HG03039 (cell line): ENCODE data around the gene NPAS2.

Experiments used
- ATAC-seq: cut with Tn5 transposase; IDR thresholded peaks from one replicate; pipeline ENCODE4 v1.9.1; 2021; ENCODE audit warnings: mild to moderate bottlenecking, moderate library complexity; ENCODE audit not compliant: unreplicated experiment

The NPAS2 gene

DNA sequence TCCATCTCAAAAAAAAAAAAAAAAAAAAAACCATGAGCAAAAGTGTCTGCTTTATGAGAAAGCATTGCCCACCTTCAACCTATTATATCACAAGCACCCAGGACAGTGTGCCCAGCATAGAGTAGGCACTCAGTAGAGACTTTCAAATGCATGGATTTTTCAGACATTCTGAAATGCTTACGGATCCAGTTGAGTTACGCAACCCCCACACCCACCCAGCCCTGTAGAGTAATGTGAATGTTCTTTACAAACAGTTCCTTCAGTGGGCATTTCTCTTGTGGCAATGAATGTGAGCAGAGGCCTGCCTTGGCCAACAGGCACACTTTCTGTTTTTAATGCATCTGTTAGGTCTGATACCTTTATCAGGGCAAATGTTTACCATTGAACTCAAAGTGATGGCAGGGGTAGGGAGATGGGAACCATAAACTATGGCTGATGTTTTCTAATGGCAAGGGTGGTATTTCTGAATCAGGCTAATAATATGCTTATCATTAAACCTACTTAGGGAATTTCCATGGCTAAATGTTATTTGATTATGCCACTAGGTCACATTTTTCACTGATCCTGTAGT lies 117.1 kb downstream of the NPAS2 start:
- ATAC-seq = no peak

DNA sequence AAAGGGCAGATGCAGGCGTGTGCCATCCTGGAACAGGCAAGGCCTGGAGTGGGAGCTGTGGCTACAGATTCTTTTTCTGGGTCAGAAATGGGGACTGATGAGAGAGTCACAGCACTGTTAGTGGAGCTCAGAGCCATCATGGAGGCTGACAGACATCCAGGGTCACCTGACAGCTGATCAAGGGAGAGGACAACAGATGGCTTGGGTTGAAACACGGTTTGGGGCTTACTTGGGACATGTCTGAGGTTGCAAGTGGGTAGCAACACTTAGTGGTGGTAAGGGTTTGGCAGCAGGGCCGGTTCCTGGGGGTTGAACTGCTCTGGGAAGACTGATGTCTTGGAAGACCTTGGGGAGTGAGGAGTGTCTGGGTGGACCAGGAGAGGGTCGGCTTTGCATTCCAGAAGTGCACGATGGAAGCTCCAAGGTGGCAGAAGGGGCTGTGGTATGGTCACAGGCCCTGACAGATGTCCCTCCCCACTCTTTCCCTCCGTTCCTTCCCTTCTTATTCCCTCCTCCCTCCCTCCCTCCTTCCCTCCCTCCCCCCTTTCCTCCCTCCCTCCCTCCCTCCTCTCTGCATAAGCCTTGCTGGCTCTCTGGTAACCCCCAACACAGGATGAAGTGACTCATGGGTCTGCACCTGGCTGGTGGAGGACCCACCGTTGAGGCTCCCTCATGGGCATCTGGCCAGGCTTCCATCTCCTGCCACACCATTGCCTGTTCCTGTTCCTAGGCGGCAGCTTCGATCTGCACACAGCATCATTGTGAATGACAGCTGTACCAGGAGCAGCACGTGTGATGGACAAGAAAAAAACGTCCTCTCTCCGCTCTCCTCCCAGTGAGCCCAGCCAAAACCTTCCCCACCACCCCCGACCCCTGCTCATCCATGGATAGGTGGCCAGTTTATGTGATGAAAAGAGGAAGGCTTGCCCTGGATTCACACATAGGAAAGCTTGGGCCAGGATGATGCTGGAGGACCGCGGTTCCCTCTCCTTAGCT lies 118.4 kb downstream of the NPAS2 start:
- ATAC-seq = no peak

DNA sequence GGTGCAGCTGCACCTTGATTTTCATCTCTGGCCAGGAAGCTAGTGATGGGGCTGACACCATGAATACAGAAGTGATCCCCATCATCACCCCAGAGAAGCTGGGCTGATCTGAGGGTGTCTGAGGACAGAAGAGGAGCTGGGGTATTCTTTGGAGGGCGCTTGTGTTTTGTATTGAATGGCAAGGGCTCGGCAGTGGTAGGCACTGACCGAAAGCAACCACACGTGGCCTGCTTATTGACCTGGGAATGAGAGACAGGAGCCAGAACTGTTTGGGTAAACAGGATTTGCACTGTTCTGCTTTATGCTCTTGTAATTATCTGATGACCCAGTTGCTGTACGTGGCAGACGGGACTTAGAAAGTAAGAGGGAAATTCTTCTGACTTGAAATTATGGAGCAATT lies 119.5 kb downstream of the NPAS2 start:
- no peak for ATAC-seq

DNA sequence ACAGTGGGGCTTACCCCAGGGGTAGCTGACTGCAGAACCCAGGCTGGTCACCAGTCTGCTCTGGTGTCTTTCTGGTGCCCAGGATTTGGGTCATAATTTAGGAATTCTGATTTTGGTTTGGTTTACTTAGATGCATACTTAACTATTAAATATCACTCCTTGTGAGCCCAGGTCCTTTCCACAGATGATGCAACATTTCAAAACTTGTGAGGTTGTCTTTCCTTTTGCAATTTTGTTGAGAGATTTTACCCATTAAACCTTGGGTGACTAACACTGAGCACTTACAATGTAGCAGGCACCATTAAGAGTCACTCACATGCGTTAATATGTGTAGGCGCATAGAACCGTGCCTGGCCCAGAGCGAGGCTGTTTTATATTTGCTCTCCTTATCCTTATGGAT lies 120.3 kb downstream of the NPAS2 start:
- ATAC-seq = no peak

DNA sequence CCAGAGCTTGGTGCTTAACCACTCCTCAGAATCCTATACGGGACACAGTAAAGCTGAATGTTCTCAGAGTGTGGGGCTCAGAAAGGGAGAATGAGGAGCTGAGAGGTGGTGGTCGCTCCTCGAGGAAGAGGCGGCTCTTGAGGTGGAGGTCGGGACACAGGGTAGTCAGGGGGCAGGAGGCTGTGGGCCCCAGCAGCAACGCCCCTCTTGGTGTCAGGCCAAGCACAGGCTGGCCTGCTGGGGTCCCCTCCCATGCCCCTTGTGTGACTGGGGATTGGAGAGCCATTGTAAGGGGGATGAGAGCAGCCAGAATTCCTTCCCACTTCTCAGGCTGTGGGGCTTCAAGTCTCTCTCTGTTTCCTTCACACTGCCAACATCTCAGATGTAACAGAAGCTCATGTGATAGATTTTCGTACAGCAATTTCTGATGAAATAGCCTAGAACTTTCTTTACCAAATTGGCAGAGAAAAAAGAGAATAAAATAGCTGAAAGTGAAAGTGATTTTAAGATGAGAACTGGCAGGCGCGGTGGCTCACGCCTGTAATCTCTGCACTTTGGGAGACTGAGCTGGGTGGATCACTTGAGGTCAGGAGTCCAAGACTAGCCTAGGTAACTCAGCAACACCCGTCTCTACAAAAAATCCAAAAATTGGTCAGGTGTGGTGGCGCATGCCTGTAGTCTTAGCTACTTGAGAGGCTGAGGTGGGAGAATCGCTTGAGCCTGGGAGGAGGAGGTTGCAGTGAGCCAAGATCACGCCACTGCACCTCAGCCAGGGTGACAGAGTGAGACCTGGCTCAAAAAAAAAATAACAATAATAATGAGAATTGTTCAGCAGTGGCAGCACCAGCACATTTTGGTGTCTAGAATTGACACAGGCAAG lies 121.1 kb downstream of the NPAS2 start:
- ATAC-seq = no peak

DNA sequence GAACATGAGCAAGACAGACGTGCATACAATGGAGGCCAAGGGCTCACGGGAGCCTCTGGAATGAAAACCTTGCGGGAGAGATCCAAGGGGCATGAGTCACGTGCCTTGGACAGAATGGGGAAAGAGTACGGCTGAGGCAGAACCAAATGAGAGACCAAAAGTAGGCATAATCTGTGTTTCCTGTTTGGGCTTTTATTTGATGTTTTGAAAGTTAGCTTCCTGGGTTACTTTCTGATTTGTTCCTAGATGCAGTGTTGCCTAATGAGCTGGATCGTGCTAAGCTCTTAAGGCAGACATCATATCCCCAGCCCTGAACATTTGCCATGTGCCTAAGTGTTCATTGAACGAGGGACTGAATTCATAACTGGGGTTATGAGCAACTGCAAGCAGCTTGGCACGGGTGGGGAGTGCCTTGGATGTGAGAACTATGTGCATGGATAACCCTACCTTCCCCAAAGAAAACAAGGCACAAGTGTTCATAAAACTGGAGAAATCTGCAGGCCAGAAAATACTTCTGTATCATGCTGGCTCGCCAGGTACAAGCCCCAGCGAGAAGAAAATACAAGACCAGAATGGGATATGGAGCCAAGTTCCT lies 121.8 kb downstream of the NPAS2 start:
- ATAC-seq = no peak

DNA sequence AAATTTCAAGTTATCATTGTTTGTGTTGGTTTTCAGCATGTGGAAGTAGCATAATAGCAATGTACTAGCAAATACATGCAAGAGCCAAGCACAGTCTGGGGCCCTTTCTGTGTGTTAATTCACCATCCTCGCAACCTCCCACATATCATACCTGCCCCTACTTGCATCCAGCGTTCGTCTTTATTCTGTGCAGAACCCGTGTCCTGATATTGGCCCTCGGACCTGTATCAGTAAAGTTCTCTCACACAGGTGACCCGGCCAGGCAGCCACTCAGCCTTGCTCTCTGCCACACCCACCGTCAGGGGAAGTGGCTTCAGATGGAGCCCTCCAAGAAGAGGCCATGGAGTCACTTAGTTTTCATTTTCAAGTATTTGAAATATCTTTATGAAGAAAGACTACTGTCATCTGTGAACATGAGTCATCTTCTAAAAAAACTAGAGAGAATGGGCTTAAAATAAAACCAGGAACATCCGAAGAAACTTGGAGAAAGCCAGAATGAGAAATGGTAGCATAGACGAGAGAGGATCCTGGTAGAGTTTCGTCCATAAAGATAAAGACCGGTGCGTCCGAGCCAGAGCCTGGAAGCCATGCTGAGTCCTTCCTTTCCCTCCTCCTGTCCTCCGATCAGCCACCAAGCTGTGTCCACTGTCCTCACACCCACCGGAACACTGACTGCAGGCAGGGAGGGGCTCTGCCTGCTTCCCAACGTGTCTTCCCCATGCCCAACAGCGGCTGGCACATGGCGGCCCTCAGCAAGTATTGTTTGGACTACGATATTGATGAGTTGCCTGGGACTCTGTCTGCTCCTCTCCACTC lies 124.9 kb downstream of the NPAS2 start:
- no peak for ATAC-seq

DNA sequence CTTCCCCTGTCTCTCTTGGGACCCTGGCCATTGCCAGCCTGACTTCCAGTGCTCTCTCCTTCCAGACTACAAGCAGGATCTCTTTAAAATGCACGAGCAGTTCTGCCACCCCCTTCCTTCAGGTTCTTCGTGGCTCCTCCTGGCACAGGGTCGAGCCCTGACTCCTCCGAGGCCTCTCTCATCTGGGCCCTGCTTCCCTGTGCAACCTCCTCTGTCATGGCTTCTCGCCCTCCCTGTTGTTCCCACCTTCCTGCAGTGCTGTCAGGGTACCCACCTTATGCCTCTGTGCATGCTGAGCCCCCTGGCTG lies 125.4 kb downstream of the NPAS2 start:
- no peak for ATAC-seq

DNA sequence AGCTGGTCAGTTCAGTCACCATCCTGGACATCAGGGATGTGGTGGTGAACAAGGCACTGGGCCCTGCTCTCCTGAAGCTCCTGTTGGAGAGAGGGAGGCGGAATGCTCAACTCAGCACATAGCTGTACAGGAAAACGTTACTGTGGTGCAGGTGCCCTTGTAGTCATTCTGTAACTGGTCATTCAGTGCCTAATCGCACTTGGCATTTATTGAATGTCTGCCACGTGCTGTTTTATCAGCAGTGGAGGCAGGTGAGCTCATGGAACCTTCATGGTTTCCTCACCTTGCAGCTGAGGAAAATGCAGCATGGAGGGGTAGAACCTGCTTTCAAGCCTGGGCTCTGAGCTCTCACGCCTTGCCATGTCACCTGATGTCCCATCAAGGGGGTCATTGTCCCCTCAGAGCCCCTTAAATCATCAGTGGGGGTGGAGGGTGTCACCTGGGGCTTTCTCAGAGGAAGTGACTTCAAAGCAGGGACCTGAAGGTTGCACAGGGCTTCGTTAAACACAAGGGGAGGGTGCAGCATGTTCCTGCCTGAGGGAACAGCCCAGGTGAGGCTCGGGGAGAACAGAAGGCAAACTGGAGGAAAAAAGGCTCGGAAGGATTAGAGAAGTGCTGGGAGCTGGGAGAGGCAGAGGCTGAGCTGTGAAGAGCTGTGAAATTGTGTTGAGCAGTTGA lies 126.1 kb downstream of the NPAS2 start:
- no peak for ATAC-seq

DNA sequence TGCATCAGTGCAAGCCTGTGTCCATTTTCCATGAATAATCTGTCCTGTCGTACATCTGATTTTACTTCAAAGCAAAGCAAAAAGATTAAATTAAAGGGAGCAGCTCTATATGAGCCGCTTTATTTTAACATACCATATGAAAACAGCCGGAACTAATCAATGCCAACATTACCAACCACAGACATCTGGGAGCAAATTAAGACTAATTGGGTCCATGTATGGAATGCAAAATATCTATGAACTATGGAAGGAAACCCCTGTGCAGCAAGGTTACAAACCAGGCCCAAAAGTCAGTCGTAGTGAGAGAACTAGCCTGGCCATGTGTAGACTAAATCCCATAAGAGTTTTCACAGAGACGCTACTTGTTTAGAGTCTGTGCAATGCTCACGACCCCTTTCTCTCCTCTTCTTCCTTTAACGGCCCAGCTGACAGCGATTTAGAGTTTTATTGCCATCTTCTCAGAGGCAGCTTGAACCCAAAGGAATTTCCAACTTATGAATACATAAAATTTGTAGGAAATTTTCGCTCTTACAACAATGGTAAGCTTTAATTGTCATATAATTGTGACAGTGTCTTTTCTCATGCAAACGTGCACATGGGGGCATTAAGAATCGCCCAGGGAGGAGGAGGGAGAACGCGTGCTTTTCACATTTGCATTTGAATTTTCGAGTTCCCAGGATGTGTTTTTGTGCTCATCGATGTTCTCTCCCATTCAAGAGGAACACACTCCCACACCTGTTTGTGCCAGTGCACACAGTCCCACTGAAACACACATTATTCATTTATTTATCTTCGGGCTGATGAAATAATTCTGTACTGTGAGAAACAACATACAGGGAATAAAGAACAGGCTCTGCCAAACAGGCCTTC lies 129.2 kb downstream of the NPAS2 start:
- ATAC-seq = no peak

DNA sequence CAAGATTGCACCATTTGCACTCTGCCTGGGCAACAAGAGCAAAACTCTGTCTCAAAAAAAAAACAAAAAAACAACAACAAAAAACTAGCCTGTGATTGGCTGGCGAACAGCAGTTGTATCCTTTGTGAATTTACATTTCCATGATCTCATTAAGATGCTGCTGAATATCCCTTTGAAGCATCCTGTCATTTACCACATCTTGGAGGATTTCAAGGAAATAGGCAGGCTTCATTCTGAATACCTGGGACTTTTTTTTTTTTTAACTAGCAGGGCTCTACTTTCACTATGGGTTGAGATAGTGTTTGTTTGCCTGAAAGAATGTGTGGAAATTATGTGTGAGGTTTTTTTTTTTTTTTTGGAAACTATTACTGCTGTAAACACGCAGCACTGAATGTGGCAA lies 132.6 kb downstream of the NPAS2 start:
- no peak for ATAC-seq

DNA sequence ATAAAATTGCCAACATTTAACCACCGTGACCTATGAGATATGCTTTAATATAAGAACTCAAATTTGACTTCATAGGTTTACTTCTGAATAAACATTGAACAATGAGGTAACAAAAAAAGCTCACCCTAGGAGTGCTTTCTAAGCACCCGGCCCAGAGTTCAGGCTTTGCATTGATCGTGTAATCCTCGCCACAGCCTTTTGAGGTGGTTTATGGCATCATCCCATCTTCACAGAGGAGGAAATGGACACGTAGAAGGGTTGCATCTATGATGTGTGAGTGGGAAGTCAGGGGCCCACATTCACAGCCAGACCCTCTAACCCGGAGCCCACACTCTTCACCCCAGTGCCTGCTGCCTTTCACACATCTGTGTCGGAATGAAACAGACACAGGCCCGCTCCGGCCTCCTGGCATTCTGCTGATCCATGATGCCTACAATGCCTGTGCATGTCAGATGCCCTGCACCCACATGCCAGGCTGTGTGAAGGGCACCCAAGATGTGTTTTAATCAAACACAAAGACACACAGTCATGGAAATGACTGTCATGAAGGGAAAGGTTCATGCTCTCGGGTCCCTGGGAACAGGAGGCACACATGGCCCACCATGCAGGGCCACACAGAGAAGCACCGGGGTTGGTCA lies 133.6 kb downstream of the NPAS2 start:
- ATAC-seq = no peak

DNA sequence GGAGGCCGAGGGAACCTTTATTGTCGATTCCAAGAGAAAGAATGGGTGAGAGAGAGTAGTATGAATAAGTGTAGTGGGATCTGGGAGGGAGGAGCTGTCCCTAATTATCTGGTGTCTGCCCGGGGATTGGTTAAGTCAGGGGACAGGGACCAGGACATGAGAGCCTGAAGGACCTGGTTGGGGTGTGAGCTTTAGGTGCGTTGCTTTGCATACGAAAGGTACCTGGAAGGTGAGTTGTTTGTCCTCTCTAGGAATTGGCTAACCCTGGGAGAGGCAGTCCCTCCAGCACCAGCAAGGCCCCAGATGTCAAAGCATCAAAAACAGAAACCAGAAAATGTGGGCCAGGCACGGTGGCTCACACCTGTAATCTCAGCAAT lies 134.1 kb downstream of the NPAS2 start:
- no peak for ATAC-seq

DNA sequence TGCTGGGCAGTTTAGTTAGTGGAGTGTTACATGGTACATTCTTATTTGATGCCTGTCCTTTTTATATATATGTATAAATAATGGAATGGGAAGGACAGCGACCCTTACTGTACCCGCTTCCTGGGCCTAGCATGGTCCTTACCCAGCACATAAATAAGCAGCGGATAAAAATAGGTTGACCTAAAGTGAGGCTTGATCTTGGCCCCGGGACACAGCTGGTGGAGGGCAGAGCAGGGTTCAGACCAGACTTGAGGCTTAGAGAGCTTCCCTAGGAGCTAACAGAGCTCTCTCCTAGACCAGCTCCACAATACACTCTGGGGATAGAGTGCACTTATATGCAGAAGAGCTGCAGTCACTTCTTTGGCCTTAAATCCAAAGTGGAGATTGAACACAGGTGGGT lies 135.3 kb downstream of the NPAS2 start:
- no peak for ATAC-seq

DNA sequence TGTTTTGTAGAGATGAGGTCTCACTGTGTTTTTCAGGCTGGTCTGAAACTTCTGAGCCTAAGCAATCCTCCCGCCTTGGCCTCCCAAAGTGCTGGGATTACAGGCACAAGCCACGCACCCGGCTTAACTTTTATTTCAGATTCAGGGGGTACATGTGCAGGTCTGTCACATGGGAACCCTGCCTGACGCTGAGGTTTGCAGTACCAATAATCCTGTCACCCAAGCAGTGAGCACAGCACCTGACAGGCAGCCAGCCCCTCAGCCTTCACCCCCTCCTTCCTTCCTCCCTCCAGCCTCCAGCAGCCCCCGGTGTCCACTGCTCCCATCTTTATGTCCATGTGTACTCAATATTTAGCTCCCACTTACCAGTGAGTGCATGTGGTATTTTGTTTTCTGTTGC lies 136.1 kb downstream of the NPAS2 start:
- no peak for ATAC-seq

DNA sequence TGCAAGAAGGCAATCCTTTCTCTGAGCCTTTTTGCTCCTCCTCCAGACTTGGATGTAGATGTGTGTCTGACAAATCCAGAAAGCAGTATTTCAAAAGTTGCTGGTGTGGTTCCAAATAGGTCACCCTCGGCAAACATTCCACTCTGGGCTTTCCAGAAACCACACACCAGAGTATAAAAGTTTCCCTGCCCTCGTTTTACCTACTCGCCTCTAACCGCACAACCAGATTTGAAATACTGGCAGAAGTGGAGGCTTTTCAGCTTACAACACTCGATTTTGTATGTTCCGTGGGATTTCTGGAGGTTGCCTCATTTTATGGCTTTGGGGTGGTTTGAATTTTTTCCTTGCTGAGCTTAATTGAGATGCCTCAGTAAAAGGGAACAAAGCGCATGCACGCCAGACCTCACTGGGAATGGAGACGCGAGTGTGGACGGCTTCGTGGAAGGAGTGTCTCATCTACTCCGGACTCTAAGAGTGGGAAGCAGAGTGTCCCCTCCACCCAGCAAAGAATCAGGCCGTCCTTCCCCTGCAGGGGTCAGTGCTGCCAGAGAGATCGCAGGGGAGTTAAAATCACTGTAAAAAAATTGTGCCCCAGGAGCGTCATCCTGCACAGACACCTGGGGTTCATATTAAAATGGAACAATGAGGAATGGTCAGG lies 138.2 kb downstream of the NPAS2 start:
- no peak for ATAC-seq

DNA sequence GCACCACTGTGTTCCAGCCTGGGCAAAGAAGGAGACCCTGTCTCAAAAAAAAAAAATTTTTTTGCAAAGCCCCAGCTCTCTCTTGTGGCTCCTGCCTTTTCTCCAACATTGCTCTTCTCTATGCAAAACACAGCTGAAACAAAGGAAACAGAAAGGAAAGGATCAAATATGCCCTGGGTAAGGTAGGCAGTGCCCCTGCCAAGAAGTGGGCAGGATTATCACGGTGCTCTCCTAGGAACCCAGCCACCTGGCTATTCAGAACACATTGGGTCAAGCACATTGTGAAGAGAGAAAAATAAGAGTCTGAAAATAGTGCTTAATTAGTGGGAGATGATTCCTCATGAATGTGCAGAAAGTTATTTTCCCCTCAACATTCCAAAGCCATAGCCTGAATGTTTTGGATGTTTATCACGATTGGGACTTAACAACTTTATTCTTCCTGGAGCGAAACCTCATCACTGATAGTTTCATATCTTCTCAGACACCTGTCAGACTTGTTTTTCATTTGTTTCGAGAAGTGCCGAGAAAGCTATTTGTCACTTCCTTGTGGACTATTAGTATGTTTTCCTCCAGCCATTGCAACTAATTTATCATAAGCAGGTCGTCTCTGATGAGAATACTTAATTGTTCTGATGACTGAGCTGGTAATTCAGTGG lies 139.4 kb downstream of the NPAS2 start:
- ATAC-seq = no peak
